ENCODE data around the gene PATJ.

The PATJ gene

GRCh38 chr1:61732726-61733125, 9.6 kb upstream of the PATJ start:
- Histone ChIP-seq H3K9ac (ENCODE audit: low read depth, low read length) (no peak overlapping the region), H3K9me3 (ENCODE audit: insufficient read depth, low read length, severe bottlenecking) (no peaks in the 10 kb centered on the region), H3K79me2 (ENCODE audit: insufficient read depth, low read length) (no peaks in the 10 kb centered on the region), H3K36me3 (ENCODE audit: insufficient read depth, low read length) (no peaks in the 10 kb centered on the region), H3K4me2 (ENCODE audit: insufficient read depth, low read length) (no peak overlapping the region), H2AFZ (ENCODE audit: low read depth, low read length) (no peak overlapping the region), H3K27me3 (ENCODE audit: insufficient read depth, low read length, poor library complexity) (no peaks in the 10 kb centered on the region), H4K20me1 (ENCODE audit: insufficient read depth, low read length) (no peaks in the 10 kb centered on the region), H3K4me3 (ENCODE audit: low read depth in 1 of 2, low read length in 2 of 2) (no peak overlapping the region), H3K4me1 (ENCODE audit: insufficient read depth, low read length) (peaks cover 4% of the 10 kb centered on the region; the same call in 1 of the 2 replicates), H3K27ac (ENCODE audit: low read length) (no peak overlapping the region)
- no peak for ATAC-seq (ENCODE audit: insufficient read depth, low read depth)
- DNase-seq: no peak
- TF ChIP-seq CTCF (IDR thresholded peaks at IDR 0.05; ENCODE audit: borderline replicate concordance, extremely low read depth, low read length, poor library complexity, severe bottlenecking) (no peak), EZH2 (IDR thresholded peaks at IDR 0.05; ENCODE audit: borderline replicate concordance, low read depth, low read length, severe bottlenecking) (no peak)

GRCh38 chr1:61740751-61741700, 1.3 kb upstream of the PATJ start:
- Histone ChIP-seq H3K4me3 (ENCODE audit: low read depth in 1 of 2, low read length in 2 of 2) (no peak overlapping the region), H4K20me1 (ENCODE audit: insufficient read depth, low read length) (no peaks in the 10 kb centered on the region), H3K4me2 (ENCODE audit: insufficient read depth, low read length) (no peak overlapping the region), H3K36me3 (ENCODE audit: insufficient read depth, low read length) (no peaks in the 10 kb centered on the region), H2AFZ (ENCODE audit: low read depth, low read length) (no peak overlapping the region), H3K79me2 (ENCODE audit: insufficient read depth, low read length) (no peaks in the 10 kb centered on the region), H3K9ac (ENCODE audit: low read depth, low read length) (no peak overlapping the region), H3K4me1 (ENCODE audit: insufficient read depth, low read length) (peaks cover 4% of the 10 kb centered on the region; the same call in 1 of the 2 replicates), H3K27ac (ENCODE audit: low read length) (no peak overlapping the region), H3K27me3 (ENCODE audit: insufficient read depth, low read length, poor library complexity) (no peaks in the 10 kb centered on the region), H3K9me3 (ENCODE audit: insufficient read depth, low read length, severe bottlenecking) (no peaks in the 10 kb centered on the region)
- TF ChIP-seq CTCF (IDR thresholded peaks at IDR 0.05; ENCODE audit: borderline replicate concordance, extremely low read depth, low read length, poor library complexity, severe bottlenecking) (no peak), EZH2 (IDR thresholded peaks at IDR 0.05; ENCODE audit: borderline replicate concordance, low read depth, low read length, severe bottlenecking) (no peak)
- DNase-seq (no peak), ATAC-seq (ENCODE audit: insufficient read depth, low read depth) (no peak)

- Histone ChIP-seq H3K4me1 (ENCODE audit: insufficient read depth, low read length) (no peaks in the 10 kb centered on the region), H3K4me2 (ENCODE audit: insufficient read depth, low read length) (no peak overlapping the region), H3K9me3 (ENCODE audit: insufficient read depth, low read length, severe bottlenecking) (no peaks in the 10 kb centered on the region), H3K9ac (ENCODE audit: low read depth, low read length) (no peak overlapping the region), H3K79me2 (ENCODE audit: insufficient read depth, low read length) (no peaks in the 10 kb centered on the region), H3K4me3 (ENCODE audit: low read depth in 1 of 2, low read length in 2 of 2) (no peak overlapping the region), H3K27ac (ENCODE audit: low read length) (no peak overlapping the region), H2AFZ (ENCODE audit: low read depth, low read length) (no peak overlapping the region), H4K20me1 (ENCODE audit: insufficient read depth, low read length) (no peaks in the 10 kb centered on the region), H3K36me3 (ENCODE audit: insufficient read depth, low read length) (no peaks in the 10 kb centered on the region), H3K27me3 (ENCODE audit: insufficient read depth, low read length, poor library complexity) (no peaks in the 10 kb centered on the region)
- ATAC-seq (ENCODE audit: insufficient read depth, low read depth) (no peak), DNase-seq (no peak)
- no peak for TF ChIP-seq EZH2 (IDR thresholded peaks at IDR 0.05; ENCODE audit: borderline replicate concordance, low read depth, low read length, severe bottlenecking)
- no peak for TF ChIP-seq CTCF (IDR thresholded peaks at IDR 0.05; ENCODE audit: borderline replicate concordance, extremely low read depth, low read length, poor library complexity, severe bottlenecking)
Measured at GRCh38 chr1:61742620-61743430, 545 bp downstream of the PATJ start.

Measured in DND-41 (cell line).